ENCODE data around the gene GRAMD4. TPM values are rescaled to one million over a fixed set of nuclear protein-coding genes. Genes with fewer than 3 reads are reported as not detected.

Gene GRAMD4
- total and polyA plus RNA-seq, 3 donors from 2014 or later: 20.8 to 81.5 (median 61.2) TPM

GRCh38 chr22:46659059-46659790 lies 39.0 kb downstream of the GRAMD4 start:
- intact Hi-C loops (cut with DNase I; ENCODE audit: low total_unique reads): no loop called here
- Histone ChIP-seq H3K4me3 (no peak overlapping the region), H3K36me3 (ENCODE audit: low read depth, missing control alignments) (no peaks in the 10 kb centered on the region), H3K27ac (no peak overlapping the region), H3K9me3 (no peaks in the 10 kb centered on the region), H3K27me3 (no peaks in the 10 kb centered on the region), H3K4me1 (no peaks in the 10 kb centered on the region)
- 90 to 94% methylated on average over 8 to 14 of the region's 14 CpGs for WGBS, 2 donors
- TF ChIP-seq POLR2A (IDR thresholded peaks at IDR 0.05): no peak
- TF ChIP-seq CTCF (IDR thresholded peaks at IDR 0.05): no peak
- no peak for DNase-seq

- Histone ChIP-seq H3K27ac (no peak overlapping the region), H3K4me3 (no peak overlapping the region), H3K27me3 (no peaks in the 10 kb centered on the region), H3K4me1 (no peaks in the 10 kb centered on the region), H3K9me3 (no peaks in the 10 kb centered on the region), H3K36me3 (ENCODE audit: low read depth, missing control alignments) (no peaks in the 10 kb centered on the region)
- no peak for DNase-seq
- WGBS, 2 donors: 92 to 96% methylated on average over 12 of the region's 12 CpGs
- no peak for TF ChIP-seq POLR2A (IDR thresholded peaks at IDR 0.05)
- TF ChIP-seq CTCF (IDR thresholded peaks at IDR 0.05): no peak
- intact Hi-C loops (cut with DNase I; ENCODE audit: low total_unique reads): no loop called here
Observed at GRCh38 chr22:46659791-46660186, 39.6 kb downstream of the GRAMD4 start.

- Histone ChIP-seq H3K36me3 (ENCODE audit: low read depth, missing control alignments) (no peaks in the 10 kb centered on the region), H3K4me3 (no peak overlapping the region), H3K27me3 (no peaks in the 10 kb centered on the region), H3K4me1 (no peaks in the 10 kb centered on the region), H3K27ac (no peak overlapping the region), H3K9me3 (no peaks in the 10 kb centered on the region)
- intact Hi-C loops (cut with DNase I; ENCODE audit: low total_unique reads): no loop called here
- no peak for DNase-seq
- 63 to 70% methylated on average over 10 to 11 of the region's 11 CpGs for WGBS, 2 donors
- TF ChIP-seq POLR2A (IDR thresholded peaks at IDR 0.05) (no peak), CTCF (IDR thresholded peaks at IDR 0.05) (no peak)
Observed at GRCh38 chr22:46660604-46661201, 40.5 kb downstream of the GRAMD4 start.

GRCh38 chr22:46661221-46661851 lies 41.1 kb downstream of the GRAMD4 start:
- Histone ChIP-seq H3K4me3 (no peak overlapping the region), H3K36me3 (ENCODE audit: low read depth, missing control alignments) (no peaks in the 10 kb centered on the region), H3K27ac (no peak overlapping the region), H3K27me3 (no peaks in the 10 kb centered on the region), H3K4me1 (no peaks in the 10 kb centered on the region), H3K9me3 (no peaks in the 10 kb centered on the region)
- intact Hi-C loops (cut with DNase I; ENCODE audit: low total_unique reads): no loop called here
- TF ChIP-seq CTCF (IDR thresholded peaks at IDR 0.05) (no peak), POLR2A (IDR thresholded peaks at IDR 0.05) (no peak)
- no peak for DNase-seq
- 86 to 89% methylated on average over 16 to 22 of the region's 22 CpGs for WGBS, 2 donors

All from testis (tissue), 3 donors.